GM12874 (cell line): Measurements from ENCODE around the gene ILRUN.

Experiments used
- CTCF ChIP-seq: IDR thresholded peaks from 2 replicates; pipeline ENCODE4 v1.5.1; 2011; ENCODE audit warnings: low read depth, mild to moderate bottlenecking, control low read depth, low read length, moderate library complexity; ENCODE audit not compliant: insufficient read depth

Gene ILRUN

GRCh38 chr6:34665019-34665418, 31.5 kb downstream of the ILRUN start:
- no peak for TF ChIP-seq CTCF

GRCh38 chr6:34664256-34664971, 32.2 kb downstream of the ILRUN start:
- no peak for TF ChIP-seq CTCF

- no peak for TF ChIP-seq CTCF
Observed at GRCh38 chr6:34663831-34664255, 32.7 kb downstream of the ILRUN start.

GRCh38 chr6:34663371-34663770, 33.2 kb downstream of the ILRUN start:
- no peak for TF ChIP-seq CTCF

- no peak for TF ChIP-seq CTCF
Observed at GRCh38 chr6:34661357-34661756, 35.2 kb downstream of the ILRUN start.

GRCh38 chr6:34658605-34659265, 37.8 kb downstream of the ILRUN start:
- no peak for TF ChIP-seq CTCF

GRCh38 chr6:34657307-34657978, 39.1 kb downstream of the ILRUN start:
- no peak for TF ChIP-seq CTCF
